SU-DHL-6 (cell line): ENCODE measurements around the gene GHRH.

Source experiments
- H2AFZ ChIP-seq: fragments of 200-600 bp; sonication (generic); 2 replicates; pipeline ENCODE4 v1.6.1; 2014; ENCODE audit warnings: low read depth, mild to moderate bottlenecking, moderate library complexity, mixed read lengths, antibody characterized with exemption, low read length; ENCODE audit not compliant: severe bottlenecking
- H3F3A ChIP-seq: fragments of 200-600 bp; shearing (Covaris generic); 2 replicates; pipeline ENCODE4 v1.6.0; 2016; ENCODE audit warnings: antibody characterized with exemption, mild to moderate bottlenecking; ENCODE audit not compliant: insufficient read depth
- H3K27ac ChIP-seq: fragments of 200-600 bp; sonication (generic); 2 replicates; pipeline ENCODE4 v1.5.1; 2016; ENCODE audit warnings: low read depth, mild to moderate bottlenecking, low read length, moderate library complexity, mixed read lengths
- H3K27me3 ChIP-seq: fragments of 200-600 bp; sonication (generic), shearing (Covaris generic); 2 replicates; pipeline ENCODE4 v1.6.0; 2014; ENCODE audit warnings: mild to moderate bottlenecking, low read length
- H3K36me3 ChIP-seq: fragments of 200-600 bp; sonication (generic); 2 replicates; pipeline ENCODE4 v1.6.1; 2014; ENCODE audit warnings: mild to moderate bottlenecking, low read length, mixed read lengths
- H3K4me2 ChIP-seq: fragments of 300-600, 200-600 bp; shearing (Covaris generic), sonication (generic); 2 replicates; pipeline ENCODE4 v1.6.0; 2014; ENCODE audit warnings: low read length, low read depth, mild to moderate bottlenecking; ENCODE audit not compliant: poor library complexity, severe bottlenecking
- H3K4me3 ChIP-seq: fragments of 200-600 bp; sonication (generic); 2 replicates; pipeline ENCODE4 v1.5.1; 2014; ENCODE audit warnings: antibody characterized with exemption, low read length, mild to moderate bottlenecking, mixed read lengths; ENCODE audit not compliant: insufficient read depth, poor library complexity, severe bottlenecking
- H3K79me2 ChIP-seq: fragments of 200-600 bp; sonication (generic); 2 replicates; pipeline ENCODE4 v1.6.1; 2014; ENCODE audit warnings: mild to moderate bottlenecking, low read length, moderate library complexity; ENCODE audit not compliant: insufficient read depth
- H3K9ac ChIP-seq: fragments of 200-600 bp; sonication (generic); 2 replicates; pipeline ENCODE4 v1.7.0; 2014; ENCODE audit warnings: mild to moderate bottlenecking, low read length
- H3K9me2 ChIP-seq: fragments of 200-600 bp; sonication (generic); replicated peaks from 2 replicates; pipeline ENCODE4 v1.6.1; 2014; ENCODE audit warnings: low read length; ENCODE audit not compliant: insufficient read depth
- H3K9me3 ChIP-seq: fragments of 200-600 bp; sonication (generic); 2 replicates; pipeline ENCODE4 v1.6.1; 2014; ENCODE audit warnings: low read length, mixed read lengths; ENCODE audit not compliant: insufficient read depth
- H4K20me1 ChIP-seq: fragments of 200-600 bp; sonication (generic); 2 replicates; pipeline ENCODE4 v1.6.1; 2014; ENCODE audit warnings: low read depth, mild to moderate bottlenecking, antibody characterized with exemption, low read length, moderate library complexity, mixed read lengths
- CTCF ChIP-seq: fragments of 200-600 bp; sonication (generic); IDR thresholded peaks from one replicate; pipeline ENCODE4 v1.5.1; 2017; ENCODE audit warnings: antibody characterized with exemption, mild to moderate bottlenecking, low read length, moderate library complexity; ENCODE audit not compliant: insufficient read depth, poor library complexity, severe bottlenecking
- EZH2phosphoT487 ChIP-seq: fragments of 200-600 bp; sonication (generic), shearing (Covaris generic); conservative IDR thresholded peaks from 2 replicates; pipeline ENCODE4 v1.6.1; 2018; ENCODE audit warnings: mild to moderate bottlenecking, antibody characterized with exemption, low read length, moderate library complexity, mixed read lengths

The GHRH gene

GRCh38 chr20:37233548-37234253 lies 27.9 kb downstream of the GHRH start:
- Histone ChIP-seq H3K4me2 (no peak overlapping the region), H3K79me2 (no peaks in the 10 kb centered on the region), H3F3A (no peaks in the 10 kb centered on the region), H3K27ac (no peak overlapping the region), H2AFZ (no peak overlapping the region), H4K20me1 (no peaks in the 10 kb centered on the region), H3K9me2 (no peaks in the 10 kb centered on the region), H3K9ac (no peak overlapping the region), H3K27me3 (no peaks in the 10 kb centered on the region), H3K4me3 (no peak overlapping the region), H3K36me3 (peaks cover 20% of the 10 kb centered on the region; the same call in 1 of the 2 replicates), H3K9me3 (no peaks in the 10 kb centered on the region)
- TF ChIP-seq CTCF = no peak
- no peak for TF ChIP-seq EZH2phosphoT487

GRCh38 chr20:37231947-37232630 lies 29.5 kb downstream of the GHRH start:
- no peak overlapping the region for H3K4me3 ChIP-seq
- peaks cover 24% of the 10 kb centered on the region for H3K36me3 ChIP-seq
- no peaks in the 10 kb centered on the region for H3K9me2 ChIP-seq
- H4K20me1 ChIP-seq = no peaks in the 10 kb centered on the region
- H3K4me2 ChIP-seq = no peak overlapping the region
- H3K9me3 ChIP-seq = no peaks in the 10 kb centered on the region
- TF ChIP-seq EZH2phosphoT487 (no peak), CTCF (no peak)
- H2AFZ ChIP-seq = no peak overlapping the region
- no peaks in the 10 kb centered on the region for H3F3A ChIP-seq
- no peaks in the 10 kb centered on the region for H3K27me3 ChIP-seq
- H3K79me2 ChIP-seq = no peaks in the 10 kb centered on the region
- H3K9ac ChIP-seq = no peak overlapping the region
- no peak overlapping the region for H3K27ac ChIP-seq

DNA sequence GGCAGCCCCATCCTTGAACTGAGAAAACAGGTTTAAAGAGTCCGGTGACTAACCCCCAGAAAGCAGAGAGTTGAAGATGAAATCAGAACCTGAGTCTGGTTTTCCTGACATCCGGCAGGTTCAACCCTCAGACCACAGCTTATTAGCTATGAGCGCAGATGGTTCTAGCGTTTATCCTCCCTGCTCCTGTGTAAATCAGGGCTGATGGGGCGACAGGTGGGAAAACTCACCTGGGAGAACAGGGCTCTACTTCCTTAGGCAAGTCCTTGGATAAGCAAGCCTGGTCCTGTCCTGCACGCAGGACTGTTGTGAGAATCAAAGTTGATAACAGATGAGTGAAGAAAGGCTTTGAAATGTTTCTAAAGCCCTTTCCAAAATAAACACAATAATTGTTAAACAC lies 31.4 kb downstream of the GHRH start:
- Histone ChIP-seq H3K9me2 (no peaks in the 10 kb centered on the region), H3K9ac (no peak overlapping the region), H3K4me2 (no peak overlapping the region), H3K79me2 (no peaks in the 10 kb centered on the region), H3K36me3 (peaks cover 27% of the 10 kb centered on the region), H3K27ac (no peak overlapping the region), H3K27me3 (no peaks in the 10 kb centered on the region), H3K9me3 (no peaks in the 10 kb centered on the region), H2AFZ (no peak overlapping the region), H4K20me1 (no peaks in the 10 kb centered on the region), H3K4me3 (no peak overlapping the region), H3F3A (no peaks in the 10 kb centered on the region)
- TF ChIP-seq CTCF (no peak), EZH2phosphoT487 (no peak)
